NCI-H82 (cell line): ENCODE measurements around the gene EVC2.

ENCODE experiments used
- DNase-seq: peaks from one replicate; lab custom pipeline; 2025; lab: John Stamatoyannopoulos, UW

EVC2 gene

DNA sequence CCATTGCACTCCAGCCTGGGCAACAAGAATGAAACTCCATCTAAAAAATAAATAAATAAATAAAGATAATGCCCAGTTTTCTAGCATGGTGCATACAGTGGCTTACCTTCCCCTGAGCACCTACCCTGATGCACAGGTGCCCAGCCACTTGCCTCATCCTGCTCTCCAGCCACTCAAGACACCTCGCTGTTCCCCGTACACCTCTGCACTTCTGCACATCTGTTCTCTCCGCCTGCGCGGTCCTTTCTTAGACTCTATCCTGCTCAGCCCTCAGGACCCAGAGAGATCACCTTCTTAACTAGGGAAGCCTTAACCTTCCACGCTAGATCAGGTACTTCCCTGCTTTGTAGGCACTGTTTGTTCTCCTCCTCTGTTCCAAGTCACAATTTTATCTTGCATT lies 5.5 kb upstream of the EVC2 start:
- no peak for DNase-seq

DNA sequence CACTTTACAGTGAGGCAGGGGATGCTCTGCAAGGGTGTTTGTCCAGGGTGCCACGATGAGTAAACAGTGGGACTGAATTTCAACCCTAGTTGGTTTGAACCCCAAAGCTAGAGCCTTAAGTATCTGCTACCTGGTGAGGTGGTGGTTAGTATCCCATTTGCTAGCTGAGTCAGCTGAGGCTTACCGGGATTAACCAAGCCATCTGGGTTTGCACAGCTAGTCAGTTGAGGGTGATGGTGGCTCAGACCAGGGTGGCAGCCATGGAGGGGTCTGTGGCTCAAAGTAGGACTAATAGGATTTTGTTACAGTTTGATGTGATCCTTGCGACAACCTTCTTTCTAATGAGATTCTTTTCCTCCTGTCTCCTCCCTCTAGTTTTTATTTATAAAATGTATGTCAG lies 4.6 kb upstream of the EVC2 start:
- peak; percentile 90 for DNase-seq

DNA sequence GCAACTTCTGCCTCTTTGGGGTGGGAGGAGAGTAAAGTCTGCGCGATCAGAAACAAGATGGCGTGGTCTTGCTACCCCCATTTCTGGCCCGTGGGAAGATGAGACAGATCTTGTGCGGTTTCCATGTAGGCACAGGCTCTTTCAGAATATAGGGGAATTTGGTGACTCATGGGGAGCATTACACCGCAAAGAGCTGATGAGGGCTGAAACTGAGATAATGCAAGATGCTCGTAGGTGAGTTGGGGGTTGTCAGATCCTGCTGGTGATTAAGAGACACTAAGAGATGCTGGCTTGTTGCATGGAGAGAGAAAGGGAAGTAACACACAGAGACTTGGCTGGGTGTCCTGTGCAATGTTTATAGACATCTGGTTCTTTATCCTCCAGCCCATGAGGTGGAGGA lies 4.2 kb upstream of the EVC2 start:
- no peak for DNase-seq

DNA sequence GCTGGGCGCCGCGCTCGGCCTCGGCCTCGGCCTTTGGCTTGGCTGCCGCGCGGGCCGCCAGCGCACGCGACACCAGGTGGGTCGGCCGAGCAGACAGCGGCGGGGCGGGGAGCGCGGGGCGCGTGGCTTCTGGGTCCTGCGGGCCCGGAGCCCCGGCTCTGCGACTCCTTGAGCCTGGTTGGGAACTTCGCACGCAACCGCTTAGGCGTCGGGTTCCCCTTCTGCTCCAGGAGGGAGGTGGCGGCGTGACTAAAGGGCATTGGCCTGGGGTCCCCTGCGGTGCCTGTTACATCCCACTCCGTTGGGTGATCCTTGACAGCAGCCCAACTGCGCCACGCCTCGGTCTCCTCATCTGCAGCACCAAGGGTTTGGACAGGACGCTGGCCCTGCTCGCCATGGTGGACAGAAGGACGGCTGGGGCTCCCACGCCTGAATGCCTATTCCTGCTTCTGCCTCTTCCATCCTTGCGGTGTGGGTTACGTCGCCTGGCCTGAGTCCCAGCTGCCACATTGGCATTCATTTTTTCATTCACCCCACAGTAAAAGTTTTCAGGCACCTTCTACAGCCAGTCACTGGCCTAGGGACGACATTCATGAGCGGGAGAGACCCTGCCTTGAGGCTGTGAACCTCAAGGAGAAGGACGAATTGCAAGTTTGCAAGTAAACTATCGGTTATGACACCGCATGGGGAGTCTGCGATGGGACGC lies 3.3 kb upstream of the EVC2 start:
- peak; percentile 40 for DNase-seq

DNA sequence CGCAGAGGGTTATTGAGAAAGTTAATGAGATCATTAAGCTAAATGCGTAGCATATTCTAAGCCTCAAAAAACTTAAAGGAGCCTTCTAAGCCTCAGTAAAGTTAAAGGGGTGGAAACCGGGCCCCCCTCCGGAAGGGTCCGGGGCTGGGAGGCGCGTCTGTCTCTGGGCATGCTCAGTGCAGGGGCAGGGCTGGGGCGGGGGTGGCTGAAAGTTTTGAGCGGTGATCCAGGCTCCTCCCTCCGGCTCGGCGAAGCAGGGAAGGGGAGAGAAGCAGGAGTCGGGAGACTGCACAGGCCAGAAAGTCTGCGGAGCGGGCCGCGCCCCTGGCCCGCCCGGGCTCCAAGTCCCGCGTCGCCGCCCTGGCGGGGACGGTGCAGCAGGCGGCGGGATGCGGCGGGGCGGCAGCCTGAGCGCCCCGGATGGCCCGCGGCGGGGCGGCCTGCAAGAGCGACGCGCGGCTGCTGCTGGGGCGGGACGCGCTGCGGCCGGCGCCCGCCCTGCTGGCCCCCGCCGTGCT lies 2.7 kb upstream of the EVC2 start, which contains the start of gene EVC:
EVC (plus strand) TSS at position 241 of the 518 bp plus-strand sequence; CDS start at position 421, 180 bp downstream.
- DNase-seq: peak; percentile 79

DNA sequence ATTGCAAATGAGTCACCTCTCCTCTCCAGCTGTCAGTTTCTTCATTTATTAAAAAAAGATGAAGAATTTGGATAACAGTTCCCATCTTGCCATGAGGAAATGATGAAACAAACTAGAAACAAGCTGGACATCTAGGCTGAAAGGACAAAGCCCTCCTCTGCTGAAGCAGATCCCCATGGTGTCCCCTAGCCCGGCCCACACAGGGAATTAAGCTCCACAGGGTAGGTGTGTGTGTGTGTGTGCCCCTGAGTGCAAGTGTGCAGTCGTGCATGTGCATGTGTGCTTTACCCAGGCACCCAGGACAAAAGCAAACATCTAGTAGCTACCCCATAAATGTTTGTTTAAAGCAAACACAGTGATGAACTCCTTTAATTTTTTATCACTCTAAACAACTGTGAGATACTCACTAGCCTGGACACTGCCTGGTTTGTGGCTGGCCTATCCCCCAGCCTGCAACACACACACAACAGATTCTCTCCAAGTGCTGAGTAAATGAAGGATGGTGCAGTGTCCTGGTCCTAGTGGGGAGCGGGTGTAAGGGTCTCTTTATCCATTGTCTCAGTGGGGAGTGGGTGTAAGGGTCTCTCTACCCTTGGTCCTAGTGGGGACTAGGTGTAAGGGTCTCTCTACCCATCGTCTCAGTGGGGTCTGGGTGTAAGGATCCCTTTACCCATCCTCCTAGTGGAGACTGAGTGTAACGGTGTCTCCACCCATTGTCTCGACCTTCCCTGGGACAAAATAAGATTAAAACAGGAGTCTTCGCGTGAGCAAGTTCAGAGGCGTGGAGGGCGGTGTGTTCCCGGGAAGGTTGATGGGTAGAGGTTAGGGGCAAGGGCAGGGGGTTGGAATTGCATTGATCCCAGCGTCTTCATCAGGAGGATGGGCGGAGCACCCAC lies 2.0 kb upstream of the EVC2 start:
- DNase-seq: peak; percentile 66

DNA sequence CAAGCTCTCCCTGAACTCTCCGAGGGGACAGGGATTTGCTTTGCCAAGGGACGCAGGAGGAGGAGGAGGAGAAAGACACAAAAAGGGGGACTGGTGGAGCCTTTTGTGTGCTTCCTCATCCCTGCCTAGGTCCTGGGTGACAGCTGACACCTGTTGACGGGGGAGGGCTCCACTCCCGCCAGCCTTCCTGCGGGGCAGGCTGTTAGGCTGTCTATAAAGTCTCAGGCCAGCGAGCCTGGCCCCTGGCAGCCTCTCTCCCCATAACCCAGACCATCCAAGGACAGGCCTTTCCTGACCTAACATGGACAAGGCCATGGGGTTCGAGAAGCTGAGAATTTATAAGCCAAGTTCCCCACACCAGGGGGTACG lies 832 bp upstream of the EVC2 start:
- peak; percentile 26 for DNase-seq

DNA sequence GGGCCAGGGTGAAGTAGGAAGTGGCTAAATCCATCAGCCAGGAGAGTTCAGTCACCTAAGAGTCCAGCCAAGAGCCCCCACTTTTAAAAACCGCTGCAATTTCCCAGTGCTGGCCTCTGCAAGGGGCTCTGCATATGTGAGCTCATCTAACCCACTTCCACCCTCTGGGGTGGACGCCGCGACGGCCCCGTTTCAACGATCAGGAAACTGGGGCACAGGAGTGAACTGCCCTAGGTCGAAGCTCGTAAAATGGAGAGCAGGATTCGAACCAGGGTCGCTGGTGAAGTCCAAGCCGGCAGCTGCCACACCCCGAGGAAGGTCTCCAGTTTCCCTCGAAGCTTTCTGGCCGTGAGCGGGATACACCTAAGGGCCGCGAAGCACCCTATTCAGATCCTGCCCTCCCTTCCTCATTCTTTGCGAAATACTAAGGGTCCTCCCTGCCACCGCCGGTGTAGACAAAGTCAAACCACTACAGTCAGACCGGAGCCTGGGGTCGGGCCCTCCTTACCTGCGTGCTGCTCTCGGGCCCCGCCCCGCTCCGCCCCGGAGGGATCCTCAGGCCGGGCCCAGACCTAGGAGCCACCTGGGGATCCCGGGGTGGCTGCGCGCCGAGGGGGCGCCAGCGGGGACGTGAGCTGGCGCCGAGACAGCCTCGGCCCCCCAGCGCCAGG lies 446 bp downstream of the EVC2 start:
- DNase-seq: no peak

DNA sequence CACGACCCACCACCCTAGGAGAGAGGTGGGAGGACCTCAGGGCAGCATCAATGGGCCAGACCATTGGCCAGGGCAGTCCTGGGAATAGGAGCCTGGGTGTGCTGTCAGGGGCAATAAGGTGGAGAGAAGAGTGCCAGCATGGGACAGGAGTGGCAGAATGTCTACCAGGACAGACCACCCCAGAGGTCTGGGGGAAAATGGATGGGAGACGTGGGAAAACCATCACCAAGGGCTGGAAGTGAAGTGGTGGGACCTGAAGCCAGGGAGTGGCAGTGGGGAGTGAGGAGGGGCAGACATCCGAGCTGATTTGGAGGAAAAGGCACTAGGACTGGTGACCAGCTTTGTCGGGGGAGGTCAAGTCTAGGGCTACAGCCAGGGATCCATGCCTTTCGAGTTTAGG lies 993 bp downstream of the EVC2 start:
- no peak for DNase-seq

DNA sequence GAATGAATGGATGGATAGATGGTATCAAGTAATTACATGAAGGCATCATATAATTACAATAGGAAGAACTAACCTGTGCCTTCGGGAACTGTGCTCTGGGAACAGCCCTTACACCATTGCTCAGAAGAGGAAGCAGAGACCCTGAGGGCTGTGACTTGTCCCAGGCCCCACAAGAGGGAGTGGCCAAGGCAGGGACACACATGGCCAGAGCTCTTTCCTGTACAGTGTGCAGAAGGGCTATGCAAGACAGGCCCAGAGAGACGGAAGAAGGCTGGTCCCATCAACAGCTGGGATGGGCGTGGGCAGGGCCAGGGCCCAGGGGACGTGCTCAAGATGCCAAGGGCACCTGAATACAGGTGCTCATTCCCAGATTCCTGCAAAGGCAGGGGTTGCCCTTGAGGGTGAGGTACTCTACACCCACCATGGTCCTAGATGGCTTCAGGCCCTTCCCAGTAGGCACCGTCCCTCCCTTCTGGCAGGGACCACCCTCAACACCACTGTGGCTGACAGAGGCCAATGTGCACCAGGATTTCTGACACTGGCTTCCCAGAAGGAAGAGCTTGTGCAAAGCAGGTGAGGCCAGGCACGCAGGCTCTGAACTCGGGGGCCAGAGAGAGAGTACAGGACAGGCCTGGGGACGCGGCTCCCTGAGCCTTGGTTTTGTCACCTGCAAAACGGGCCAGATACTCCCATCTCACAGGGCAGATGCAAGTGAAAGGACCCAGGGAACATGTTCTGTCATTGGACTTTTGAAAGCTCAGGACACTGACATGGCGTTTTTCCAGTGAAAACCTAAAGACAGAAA lies 1.7 kb downstream of the EVC2 start:
- no peak for DNase-seq

DNA sequence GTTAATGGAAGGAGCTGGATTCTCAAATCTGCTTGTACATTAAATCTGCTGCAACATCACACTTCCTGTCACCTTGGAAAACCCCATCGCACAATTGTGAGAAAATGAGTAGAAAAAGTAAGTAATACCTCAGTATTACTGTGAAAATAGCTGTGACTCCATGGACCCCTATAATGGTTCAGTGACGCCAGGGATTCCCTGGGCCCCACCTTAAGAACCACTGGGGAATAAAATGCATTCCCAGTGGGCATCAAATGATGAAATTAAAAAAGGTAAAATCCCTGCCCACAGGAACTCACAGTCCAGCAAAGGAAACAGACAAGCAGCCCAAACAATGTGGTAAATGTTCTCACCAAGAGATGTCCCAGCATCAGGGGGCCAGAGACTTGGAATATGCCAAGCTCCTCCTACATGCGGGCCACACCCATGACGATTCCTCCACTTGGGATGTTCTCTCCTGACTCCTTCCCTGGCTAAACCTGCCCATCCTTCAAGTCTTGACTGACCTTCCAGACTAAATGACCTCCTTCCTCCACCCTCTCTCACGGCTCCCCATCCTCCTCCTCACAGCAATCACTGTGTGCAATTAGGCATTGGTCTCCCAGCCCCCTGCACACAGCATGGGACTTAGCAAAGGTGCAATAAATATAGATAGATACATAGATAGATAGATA lies 2.6 kb downstream of the EVC2 start:
- DNase-seq: no peak

DNA sequence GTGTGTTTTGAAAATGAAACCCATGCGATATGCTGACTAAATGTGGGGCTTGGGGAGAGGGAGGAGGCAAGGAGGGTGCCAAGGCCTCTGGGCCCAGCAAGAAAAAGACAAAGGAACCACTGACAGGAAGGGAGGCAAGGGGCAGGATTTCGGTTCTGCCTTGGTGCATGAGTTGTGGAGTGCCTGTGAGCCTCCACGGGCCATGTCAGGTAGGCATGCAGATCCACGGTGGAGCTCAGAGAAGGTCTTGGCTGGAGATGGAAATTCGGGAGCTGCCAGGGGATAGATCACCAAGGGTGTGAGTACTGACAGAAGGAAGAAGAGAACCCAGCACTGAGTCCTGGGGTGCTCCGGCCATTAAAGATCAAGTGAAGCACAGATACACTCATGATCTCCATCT lies 4.1 kb downstream of the EVC2 start:
- no peak for DNase-seq

DNA sequence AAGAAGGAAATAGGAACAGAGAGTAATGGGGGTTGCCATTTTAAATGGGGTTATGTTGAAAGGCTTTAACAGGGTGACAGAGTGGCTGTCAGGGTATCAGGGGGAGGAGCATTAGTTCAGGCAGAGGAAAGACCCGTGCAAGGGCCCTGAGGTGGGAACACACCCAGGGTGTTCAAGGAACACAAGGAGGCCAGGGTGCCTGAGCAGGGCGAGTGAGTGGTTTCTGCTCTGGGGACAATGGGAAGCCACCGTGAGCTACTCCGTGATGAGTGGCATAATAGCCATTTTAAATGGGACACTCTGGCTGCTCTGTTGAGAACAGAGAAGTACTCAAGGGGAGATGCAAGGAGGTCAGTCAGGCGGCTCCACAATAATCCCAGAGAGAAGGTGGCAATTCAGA lies 4.5 kb downstream of the EVC2 start:
- no peak for DNase-seq

DNA sequence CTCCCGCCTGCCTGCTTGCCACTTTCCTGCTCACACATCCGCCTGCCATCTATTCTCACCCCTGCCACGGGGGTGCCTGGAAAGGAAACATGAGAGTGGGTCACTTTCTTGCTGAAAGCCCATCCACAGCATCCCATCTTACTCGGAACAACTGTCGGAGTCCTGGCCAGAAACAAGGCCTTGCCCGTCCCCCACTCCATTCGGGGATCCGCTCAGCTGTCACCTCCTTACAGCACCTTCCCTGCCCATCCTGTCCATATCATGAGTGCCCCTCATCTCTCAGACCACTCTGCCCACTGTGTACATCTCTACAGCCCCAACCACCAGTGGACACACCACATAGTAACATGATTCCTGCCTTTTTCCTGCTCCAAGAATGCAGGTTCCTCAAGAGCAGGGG lies 6.4 kb downstream of the EVC2 start:
- no peak for DNase-seq

DNA sequence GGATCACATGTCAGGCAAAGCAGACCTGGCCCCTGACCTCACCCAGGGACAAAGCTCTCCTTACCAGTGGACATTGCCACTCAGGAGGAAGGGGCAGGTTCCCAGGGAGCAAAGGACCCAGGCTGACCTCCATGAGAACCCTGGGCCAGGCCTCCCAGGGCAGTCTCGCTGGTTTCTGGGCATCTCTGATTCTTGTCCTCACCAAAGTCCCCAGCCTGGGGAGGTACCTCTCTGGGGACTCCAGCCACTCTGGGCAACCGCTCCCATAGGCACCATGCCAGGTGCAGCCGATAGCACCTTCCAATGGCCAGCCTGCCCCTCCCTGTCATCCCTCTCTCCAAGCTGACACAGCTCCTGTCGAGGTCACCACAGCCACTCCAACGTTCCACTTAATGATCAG lies 7.9 kb downstream of the EVC2 start:
- no peak for DNase-seq

DNA sequence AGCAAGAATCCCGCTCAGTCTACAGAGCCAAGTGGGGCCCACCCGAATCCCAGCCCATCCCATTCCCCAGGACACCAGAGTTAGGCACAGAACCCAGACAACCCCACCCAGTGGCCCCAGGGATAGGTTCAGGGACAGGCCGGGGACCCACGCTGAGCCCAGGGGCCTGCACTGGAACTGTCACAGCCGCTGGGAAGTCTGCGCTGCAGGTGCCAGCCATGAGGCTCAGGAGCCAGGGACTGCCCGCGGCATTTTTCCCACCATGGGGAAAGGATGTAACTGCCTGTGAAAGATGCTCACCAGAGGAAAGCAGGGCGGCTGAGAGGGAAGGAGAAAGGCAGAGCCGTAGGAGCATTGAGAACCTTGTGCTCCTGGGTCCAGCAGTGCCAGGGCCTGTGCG lies 12.0 kb downstream of the EVC2 start:
- no peak for DNase-seq

DNA sequence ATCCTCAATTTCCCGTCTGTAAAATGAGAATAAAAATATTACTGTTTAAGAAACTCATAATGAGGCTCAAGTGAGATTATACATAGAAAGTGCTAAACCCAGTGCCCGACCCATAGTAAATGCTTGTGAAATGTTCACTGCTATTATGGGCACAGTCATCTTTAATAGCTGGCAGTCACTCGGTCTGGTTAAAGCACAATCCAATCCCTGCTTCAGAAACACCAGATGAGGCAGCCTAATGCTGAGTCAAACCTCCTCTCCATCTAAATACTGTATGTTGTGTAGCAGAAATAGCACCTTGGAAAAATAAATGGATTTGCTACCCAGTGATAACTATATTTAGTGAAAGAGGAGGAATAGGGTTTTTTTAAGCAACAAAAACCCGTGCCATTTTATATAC lies 14.5 kb downstream of the EVC2 start:
- peak; percentile 5 for DNase-seq

DNA sequence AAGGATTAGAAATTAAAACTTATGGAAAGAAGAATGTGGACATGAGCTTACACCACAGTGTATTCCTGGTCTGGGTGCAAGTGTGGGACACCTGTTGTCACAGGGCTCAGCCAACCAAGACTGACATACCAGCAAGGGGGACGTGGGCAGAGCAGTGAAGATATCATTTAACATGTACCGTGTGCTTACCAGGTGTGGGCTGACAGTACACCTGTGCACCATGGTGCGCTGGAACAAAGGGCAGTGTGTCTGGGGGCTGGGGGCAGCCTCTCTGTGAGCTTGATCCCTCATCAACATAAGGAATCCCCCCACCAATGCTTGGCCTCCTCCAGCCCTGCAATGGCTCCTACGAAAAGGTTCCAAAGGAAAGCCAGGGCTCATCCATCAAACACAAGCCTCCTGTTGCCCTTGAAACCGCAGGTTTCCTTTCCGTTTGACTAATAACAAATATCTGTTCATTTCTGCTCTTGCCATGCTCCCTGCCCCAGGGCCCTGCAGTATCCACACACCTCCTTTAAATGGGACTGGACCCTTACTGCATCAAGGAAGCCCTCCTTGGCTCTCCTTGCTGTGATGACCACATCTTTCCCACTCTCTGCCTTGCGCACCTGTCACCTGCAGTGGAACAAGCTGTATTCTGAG lies 16.7 kb downstream of the EVC2 start:
- peak; percentile 65 for DNase-seq

DNA sequence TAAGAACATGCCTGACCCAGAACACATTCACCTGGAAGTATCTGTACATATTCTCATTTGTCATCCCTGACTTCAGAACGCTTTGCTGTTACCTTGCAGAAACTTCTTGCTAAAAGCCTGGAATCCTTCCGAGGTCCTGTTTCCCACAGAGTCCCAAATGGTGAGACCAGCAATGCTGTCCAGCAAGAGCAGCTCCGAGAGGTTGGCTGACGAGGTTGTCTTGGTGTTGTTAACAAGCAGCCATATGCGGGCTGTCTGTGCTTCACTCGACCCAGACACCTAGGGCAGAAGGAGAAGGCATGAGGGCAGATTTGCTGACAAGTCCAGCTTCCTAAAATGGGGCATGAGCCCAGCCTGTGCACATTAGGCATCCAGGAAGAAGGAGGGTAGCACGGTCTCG lies 19.3 kb downstream of the EVC2 start:
- no peak for DNase-seq

DNA sequence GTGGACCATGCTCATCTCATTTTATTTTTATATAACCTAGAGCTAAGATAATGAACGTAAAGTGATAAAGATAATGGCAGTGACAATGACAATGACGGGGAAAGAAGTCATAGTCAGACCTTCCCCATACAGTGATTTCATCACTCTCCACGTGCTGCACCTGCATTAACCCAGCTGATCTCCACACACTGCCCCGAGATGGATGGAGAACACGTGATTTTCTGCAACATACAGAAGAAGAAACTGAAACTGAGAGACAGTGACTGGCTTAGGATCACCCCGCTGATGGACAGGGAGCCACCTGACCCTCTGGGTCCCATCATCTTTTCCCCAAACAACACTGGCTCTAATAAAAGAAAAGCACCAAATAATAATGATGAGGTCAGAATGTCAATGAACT lies 22.0 kb downstream of the EVC2 start:
- no peak for DNase-seq

DNA sequence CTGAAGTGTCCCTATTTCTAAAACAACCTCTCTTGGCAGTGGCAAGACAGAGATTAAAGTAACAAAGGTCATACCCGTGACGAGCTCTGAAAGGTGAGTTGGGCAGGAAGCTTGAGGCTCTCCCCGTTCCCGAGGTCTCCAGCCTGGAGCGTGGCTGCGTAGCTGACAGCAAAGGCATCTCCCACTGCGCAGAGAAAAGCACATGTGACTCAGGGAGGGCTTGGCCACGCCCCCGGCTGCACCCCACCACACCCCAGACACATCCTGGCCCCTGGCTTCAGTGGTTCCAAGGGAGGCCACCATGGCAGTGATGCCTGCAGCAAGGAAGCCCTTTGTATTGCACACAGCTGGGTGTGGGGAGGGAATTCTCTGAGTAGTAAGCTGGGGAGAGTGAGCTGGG lies 23.1 kb downstream of the EVC2 start:
- DNase-seq: no peak
